AG09319 (cell line): ENCODE data around the gene PLAAT2.

Source experiments
- DNase-seq: peaks from one replicate; pipeline ENCODE4 v3.0.0-alpha.2; 2010; ENCODE audit warnings: low read depth; ENCODE audit errors: extremely low read depth
- TF ChIP-seq, protein P1 (sequence below): IDR thresholded peaks from 2 replicates; pipeline ENCODE4 v1.5.1; 2011; ENCODE audit warnings: low read depth, mild to moderate bottlenecking, inconsistent platforms, low read length, moderate library complexity

Gene PLAAT2

DNA sequence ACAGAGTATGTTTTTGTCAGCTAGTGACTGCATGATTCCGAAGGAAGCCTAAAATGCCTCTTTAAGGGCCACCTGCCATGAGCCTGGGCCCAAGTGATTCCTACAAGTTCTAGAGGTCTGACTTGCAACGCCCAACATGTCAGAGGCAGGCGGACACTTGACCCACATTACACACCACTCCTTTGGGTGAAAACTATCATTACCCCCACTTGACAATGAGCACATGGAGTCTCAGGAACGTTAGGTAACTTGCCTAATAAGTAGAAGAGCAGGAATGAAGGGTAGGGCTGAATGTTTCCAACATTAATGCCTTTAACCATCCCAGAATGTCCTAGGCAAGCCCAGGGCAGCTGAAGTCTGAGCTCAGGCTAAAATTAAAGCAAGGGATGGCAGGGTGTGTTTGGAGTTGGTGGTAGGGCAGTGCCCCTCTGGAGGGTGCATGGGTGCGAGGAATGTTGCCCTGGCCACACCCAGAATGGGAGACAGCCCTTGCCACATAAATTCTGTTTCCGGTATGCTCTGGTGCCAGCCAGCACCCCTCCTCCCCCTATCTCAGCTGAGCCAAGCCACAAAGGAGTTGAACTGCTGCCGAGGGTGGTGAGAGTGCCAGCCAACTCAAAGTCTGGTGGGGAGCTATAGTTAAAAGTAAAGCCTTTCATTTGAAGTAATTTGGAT, 2.5 kb downstream of the PLAAT2 start:
- no peak for DNase-seq
- TF ChIP-seq, protein P1, sequence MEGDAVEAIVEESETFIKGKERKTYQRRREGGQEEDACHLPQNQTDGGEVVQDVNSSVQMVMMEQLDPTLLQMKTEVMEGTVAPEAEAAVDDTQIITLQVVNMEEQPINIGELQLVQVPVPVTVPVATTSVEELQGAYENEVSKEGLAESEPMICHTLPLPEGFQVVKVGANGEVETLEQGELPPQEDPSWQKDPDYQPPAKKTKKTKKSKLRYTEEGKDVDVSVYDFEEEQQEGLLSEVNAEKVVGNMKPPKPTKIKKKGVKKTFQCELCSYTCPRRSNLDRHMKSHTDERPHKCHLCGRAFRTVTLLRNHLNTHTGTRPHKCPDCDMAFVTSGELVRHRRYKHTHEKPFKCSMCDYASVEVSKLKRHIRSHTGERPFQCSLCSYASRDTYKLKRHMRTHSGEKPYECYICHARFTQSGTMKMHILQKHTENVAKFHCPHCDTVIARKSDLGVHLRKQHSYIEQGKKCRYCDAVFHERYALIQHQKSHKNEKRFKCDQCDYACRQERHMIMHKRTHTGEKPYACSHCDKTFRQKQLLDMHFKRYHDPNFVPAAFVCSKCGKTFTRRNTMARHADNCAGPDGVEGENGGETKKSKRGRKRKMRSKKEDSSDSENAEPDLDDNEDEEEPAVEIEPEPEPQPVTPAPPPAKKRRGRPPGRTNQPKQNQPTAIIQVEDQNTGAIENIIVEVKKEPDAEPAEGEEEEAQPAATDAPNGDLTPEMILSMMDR = no peak

DNA sequence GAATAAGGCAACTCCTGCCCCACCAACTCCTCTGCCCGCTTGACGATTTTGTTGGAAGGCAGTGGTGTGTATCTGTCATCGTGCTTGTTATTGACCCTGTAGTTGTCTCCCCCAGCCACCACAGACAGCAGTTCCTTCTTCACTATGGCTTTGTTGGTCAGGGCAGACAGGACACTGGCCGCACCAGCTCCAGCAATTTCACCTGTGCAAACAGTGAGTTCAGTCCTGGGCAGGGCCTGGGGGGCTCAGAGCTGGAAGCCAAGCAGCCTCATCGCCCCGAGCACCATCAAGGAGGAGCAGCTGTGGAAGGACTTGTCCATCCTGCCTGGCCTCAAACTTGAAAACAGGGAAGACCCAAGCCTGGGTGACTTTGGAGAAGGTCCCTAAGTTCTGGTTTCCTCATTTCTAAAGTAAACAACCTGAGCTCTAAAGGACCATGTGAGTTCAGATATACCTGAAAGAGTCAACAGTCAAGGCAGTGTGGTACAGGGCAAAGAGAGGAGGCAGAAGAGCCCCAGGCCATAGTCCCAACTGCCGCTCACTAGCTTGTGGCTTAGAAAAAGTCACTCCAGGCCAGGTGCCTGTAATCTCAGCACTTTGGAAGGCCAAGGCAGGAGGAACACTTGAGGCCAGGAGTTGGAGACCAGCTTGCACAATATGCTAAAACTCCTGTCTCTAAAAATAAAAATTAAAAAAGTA, 4.6 kb downstream of the PLAAT2 start:
- no peak for DNase-seq
- TF ChIP-seq, protein P1 = no peak

DNA sequence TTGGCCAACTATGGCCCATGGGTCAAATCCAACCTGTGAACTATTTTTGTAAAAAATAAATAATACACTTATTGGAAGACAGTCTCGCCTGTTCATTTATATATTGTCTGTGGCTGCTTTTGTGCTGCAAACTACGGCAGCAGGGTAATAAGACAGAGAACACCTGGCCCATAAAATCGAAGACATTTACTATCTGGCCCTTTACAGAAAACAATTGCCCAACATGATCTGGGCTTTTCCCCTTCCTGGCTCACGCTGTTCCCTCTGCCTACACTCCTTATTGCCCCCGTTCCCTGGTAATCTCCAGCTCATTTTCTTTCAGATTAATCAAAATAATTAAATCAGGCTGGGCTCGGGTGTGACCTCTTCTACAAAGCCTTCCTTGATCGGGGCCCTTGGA, 5.6 kb downstream of the PLAAT2 start:
- no peak for DNase-seq
- TF ChIP-seq, protein P1 = no peak

DNA sequence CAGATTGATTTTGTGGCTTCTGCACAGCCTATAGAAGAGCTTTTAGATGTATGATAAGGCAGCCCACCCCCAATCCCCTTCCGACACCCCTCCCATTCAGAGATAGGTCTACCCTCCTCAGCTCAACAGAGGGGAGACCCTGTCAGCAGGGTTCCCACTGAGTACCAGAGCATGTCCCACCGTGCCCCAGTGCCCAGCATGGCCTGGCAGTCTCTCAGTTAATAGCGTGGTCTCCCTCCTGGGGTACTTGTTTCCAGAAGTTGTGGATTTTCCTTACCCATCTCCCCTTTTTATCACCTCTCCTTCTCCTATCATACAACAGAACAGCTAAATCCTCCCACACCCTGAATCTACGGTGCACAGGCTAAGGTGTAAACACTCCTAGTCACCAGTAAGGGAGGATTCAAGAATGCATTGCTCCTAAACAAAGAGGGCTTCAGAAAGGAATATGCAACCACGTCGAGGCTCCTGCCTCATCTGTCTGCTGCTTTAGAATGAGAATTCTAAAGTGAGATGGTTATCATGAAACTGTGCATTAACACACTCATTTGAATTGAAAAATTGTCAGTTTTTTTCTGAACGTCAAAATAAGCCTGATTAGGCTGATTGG, 6.7 kb downstream of the PLAAT2 start:
- TF ChIP-seq, protein P1 = no peak
- DNase-seq = no peak

DNA sequence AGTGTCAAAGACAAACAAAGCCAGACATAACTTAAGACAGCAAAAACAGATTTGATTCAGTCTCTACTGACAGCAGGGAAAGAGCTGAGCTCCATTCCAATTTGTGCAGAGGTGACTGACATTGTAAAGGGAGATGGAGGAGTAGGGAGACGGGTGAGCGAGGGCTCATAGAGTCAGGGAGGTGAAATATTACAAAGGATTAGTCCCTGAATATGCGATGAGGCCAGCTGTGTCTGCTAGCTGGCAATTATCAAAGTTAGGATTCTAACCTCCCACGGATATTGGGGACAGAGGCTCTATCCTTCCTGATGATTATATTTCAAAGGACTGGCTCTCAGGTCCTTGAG, 8.3 kb downstream of the PLAAT2 start:
- DNase-seq = no peak
- TF ChIP-seq, protein P1 = no peak

DNA sequence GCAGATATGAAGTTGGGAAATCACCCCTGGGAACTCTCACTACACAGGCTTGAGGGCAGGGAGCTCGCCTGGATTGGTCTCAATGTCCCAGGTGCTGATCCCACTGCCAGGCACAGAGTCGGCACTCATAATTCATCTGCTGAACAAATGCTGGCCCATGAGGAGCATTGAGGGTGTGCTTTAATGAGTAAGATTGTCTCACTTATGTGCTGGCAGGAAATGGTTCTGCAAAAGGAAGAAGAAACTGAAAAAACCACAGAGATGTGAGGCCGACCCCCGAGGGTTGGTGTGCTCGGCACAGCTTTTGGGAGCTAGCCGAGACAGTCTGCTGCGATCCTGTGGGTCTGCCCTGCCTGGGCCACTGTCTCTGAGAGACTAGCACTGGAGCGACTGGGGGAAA, 9.4 kb downstream of the PLAAT2 start:
- TF ChIP-seq, protein P1 = no peak
- DNase-seq = no peak

DNA sequence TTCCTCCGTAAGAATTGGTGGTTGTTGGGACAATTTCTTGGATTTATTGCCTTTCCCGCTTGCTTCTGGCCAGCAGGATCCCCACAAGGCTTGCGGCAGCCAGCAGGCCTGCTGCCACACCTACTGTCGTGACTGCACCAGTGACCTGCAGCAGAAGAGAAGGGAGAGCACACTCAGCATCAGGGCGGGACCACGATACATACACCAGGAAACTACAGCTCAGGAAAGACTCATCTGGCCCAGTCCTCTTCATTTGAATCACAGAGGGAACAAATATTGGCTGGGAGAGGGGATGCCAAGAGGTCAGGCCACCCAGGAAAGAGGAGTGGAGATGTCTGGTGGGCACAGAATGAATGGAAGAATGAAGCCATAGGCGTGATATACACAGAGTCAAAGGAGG, 10.3 kb downstream of the PLAAT2 start:
- DNase-seq = no peak
- TF ChIP-seq, protein P1 = no peak
